Testis (tissue), 2 donors: ENCODE measurements around the gene TBCD.

Experiments
- POLR2A ChIP-seq: fragments of 450-650 bp; IDR thresholded peaks from one replicate; pipeline ENCODE4 v1.6.1; 2017; ENCODE audit warnings: antibody characterized with exemption, mild to moderate bottlenecking, moderate library complexity
- TF ChIP-seq, protein P1 (sequence below), 3 experiments: fragments of 450-650 bp in 2 of 3; fragments of 200-600 bp in 1 of 3; sonication (generic) in 1 of 3; IDR thresholded peaks; one replicate each; pipeline ENCODE4 v1.5.1; 2016 to 2019; ENCODE audit warnings: antibody characterized with exemption in 3 of 3, mild to moderate bottlenecking in 2 of 3, moderate library complexity in 1 of 3

DNA sequence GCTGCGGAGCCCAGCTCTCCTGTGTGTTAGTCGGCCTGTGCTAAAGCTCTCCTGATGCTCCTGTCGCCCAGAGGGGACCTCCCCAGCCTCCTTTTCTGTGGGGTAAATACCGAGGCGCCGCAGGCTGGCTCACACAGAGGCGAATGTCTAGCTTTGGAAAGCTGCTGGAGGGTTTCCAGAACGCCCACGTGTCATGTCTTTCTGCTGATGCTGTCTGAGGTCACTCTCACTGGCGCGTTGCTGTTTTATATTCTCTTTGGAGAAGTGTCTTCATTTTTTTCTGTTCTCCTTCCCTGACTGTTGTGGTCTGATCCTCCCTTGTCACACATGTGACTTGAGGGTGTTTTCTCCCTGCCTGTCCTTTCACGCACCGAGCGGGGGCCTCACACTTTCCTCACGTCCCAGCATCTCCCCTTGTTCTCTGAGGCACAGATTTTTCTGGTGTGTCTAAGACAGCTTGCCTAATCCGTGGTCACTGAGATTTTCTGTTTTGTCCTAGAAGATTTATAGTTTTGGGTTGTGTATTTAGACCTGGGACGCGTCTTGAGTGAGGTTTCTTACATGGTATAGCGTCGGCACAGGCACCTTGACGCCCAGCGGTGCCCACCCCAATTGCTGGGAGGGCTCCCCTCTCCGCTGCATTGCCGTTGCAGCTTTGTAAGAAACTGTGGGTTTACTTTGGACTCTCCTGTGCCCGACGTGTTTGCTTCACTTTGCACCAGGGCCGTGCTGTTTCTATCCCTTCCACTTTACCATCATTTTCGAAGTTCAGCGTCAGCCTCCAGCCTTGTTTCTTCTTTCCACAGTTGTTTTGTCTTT lies 180.0 kb downstream of the TBCD start:
- TF ChIP-seq POLR2A = no peak
- TF ChIP-seq, protein P1, sequence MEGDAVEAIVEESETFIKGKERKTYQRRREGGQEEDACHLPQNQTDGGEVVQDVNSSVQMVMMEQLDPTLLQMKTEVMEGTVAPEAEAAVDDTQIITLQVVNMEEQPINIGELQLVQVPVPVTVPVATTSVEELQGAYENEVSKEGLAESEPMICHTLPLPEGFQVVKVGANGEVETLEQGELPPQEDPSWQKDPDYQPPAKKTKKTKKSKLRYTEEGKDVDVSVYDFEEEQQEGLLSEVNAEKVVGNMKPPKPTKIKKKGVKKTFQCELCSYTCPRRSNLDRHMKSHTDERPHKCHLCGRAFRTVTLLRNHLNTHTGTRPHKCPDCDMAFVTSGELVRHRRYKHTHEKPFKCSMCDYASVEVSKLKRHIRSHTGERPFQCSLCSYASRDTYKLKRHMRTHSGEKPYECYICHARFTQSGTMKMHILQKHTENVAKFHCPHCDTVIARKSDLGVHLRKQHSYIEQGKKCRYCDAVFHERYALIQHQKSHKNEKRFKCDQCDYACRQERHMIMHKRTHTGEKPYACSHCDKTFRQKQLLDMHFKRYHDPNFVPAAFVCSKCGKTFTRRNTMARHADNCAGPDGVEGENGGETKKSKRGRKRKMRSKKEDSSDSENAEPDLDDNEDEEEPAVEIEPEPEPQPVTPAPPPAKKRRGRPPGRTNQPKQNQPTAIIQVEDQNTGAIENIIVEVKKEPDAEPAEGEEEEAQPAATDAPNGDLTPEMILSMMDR (IDR thresholded peaks at IDR 0.05) = no peak
